Stimulated activated CD4-positive, alpha-beta T cell treated with anti-CD3 and anti-CD28 coated beads, TNF-alpha, amount 100 ng/mL, for 48 hours (primary cell): ENCODE data around the gene RBBP8.
"Not testable (repeated sequence)": the region's sequence is repeated elsewhere in the genome, so short reads cannot be mapped to it uniquely, and the experiment has no call there.

ENCODE experiments used
- DNase-seq, 3 donors: peaks; one replicate each; pipeline ENCODE4 v3.0.0-alpha.2; 2020; ENCODE audit warnings: low read depth in 3 of 3

Gene RBBP8

DNA sequence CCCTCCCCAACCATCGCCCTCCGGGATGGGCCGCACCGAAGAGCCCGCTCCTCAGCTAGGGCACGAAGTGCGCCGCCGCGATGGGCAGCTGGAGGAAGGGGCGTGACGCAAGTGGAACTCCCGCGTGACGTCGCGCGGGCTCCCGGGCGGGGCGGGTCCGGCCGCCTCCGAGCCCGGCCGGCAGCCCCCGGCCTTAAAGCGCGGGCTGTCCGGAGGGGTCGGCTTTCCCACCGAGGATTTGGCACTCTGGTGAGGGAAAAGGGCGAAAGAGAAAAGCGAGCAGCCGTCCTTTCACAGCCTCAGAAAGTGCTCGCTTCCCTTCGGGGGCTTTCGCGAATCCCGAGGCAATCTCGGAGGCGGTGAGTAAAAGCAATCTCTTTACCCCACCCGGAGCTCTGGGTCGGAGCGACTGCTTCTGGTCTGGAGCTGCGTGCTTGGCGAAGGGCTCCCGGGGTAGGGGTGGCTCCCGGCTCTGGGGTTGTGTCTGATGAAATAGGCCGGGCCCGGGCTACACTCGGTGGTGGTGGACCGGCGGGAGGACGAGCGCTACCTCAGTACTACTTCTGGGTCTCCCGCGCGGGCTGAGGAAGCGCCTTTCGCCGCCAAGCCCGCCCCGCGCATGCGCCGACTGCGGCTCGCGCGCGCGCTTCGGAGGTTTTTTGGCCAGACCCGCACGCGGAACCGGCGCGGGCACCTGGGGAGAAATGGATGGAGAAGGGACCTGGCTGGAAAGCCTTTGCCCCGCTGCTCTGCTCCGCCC, at the start of gene RBBP8:
RBBP8 (plus strand) TSS at position 123 of the 760 bp plus-strand sequence. CDS start 3,524 bp downstream, outside the sequence.
- DNase-seq: peak; percentile 61 to 75 (median 71)

- DNase-seq: no peak
Observed at GRCh38 chr18:22883827-22884226, 49.3 kb upstream of the RBBP8 start.

- DNase-seq: not testable (repeated sequence)
Observed at GRCh38 chr18:22885694-22886093, 47.4 kb upstream of the RBBP8 start.

GRCh38 chr18:22899421-22899820, 33.7 kb upstream of the RBBP8 start:
- no peak for DNase-seq

GRCh38 chr18:22900558-22901238, 32.4 kb upstream of the RBBP8 start:
- DNase-seq: no peak

DNA sequence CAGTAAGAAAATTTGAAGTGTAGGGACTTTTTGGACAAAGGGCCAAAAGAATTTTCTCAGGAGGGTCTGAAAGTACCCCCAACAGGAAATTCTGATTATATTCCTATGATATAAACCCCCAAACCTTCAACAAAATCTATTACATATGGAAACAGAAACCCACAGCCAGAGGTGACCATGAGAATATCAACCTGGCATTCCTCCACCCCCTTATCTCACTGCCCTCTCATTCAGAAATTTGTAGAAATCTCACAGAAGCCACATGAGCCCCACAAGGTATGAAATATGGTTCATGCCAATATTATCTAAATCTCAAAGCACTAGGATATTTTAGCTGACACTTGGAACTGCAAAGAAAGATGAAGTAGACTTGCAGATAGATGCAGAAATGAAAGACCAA, 31.0 kb upstream of the RBBP8 start:
- DNase-seq: no peak

- not testable (repeated sequence) for DNase-seq
Observed at GRCh38 chr18:22903248-22903647, 29.9 kb upstream of the RBBP8 start.

DNA sequence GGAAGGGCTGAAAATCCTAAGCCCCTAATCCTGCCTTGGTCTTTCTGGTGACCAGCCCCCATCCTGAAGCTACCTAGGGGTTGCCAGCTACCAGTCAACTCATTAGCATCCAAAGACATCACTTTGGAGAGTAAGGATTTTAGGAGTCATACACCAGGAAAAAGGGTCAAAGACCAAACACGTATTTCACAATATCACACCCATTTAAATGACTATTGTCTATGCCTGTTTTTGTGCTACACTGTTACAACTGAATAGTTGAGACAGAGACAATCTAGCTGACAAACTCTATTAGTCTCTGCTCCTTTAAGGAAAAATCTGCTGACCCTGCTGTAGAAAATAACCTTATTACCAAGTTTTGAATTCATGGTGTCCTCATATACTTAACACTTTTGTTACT, 21.0 kb upstream of the RBBP8 start:
- DNase-seq: no peak

DNA sequence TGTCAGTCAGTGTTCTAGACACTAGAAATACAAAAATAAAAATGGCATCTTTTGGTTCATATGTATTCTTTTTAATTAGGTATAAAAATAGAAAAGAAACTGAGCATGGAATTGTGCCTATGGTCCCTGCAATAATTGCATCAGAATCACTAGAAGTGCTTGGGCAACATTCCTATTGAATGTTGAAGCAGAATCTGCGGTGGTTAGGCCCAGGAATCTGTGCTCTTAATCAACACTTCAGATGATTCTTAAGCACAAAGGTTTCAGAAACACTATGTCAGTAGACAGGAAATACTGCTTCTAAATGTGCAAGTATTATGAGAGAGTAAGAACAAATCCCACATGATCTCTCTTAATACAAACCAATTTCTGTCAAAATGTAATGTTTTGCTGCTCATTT, 20.3 kb upstream of the RBBP8 start:
- no peak for DNase-seq

- DNase-seq: no peak
Observed at GRCh38 chr18:22913861-22914260, 19.3 kb upstream of the RBBP8 start.

DNA sequence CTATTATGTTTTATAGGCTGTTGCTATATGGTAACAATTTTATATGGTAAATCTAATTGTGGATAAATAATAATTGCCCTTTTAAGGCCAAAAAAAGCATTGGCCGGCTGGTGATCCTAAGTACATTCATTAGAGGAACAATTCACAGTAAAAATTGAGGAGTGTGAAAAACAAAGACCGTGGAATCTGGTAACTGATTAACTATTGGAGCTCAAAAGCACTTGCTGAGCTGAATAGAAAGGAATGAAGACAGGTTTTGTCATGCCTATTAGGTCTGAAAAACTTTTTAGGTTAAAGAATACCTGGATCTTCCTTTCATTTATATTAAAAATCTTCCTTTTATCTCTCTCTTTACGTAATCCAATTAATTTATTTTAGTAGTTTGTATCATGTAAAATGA, 18.5 kb upstream of the RBBP8 start:
- no peak for DNase-seq

DNA sequence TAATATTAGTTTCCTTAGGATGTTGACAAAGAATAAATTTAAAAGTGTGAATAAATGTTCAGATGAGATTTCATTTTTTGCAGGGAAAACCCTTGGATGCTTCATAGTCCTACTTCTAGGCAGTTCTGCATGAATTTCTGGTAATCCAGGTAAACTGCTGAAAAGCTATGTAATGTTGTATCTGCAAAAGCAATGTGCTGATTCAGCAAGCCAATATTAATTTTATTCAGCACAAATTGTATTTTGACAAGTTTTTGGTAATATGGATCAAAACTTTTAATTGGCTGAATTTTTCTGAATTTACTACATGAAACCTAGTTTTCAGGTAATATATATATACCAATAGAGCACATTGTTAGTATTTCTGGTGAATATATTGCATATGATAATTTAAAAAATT, 17.8 kb upstream of the RBBP8 start:
- DNase-seq: no peak

DNA sequence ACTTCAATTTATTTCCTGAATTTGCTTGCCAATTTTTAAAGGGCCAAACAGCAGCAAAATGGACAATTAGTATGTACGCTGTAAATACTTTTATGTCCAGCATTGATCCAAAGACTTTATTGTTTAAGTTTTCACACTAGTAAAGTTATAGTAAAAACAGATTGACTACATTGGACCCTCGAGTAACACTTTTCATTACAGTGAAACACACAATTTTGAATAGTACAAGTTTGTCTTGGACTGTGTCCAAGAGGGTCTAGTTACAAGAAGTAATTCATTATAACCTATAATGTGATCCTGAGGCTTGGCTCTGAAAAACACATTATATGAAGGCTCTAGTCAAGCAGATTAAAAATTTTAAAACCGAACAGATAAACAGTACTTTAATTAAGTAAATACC, 11.4 kb upstream of the RBBP8 start:
- DNase-seq: no peak

- no peak for DNase-seq
Observed at GRCh38 chr18:22924589-22924988, 8.5 kb upstream of the RBBP8 start.

GRCh38 chr18:22926454-22926853, 6.7 kb upstream of the RBBP8 start:
- no peak for DNase-seq

- no peak for DNase-seq
Observed at GRCh38 chr18:22928339-22928738, 4.8 kb upstream of the RBBP8 start.

DNA sequence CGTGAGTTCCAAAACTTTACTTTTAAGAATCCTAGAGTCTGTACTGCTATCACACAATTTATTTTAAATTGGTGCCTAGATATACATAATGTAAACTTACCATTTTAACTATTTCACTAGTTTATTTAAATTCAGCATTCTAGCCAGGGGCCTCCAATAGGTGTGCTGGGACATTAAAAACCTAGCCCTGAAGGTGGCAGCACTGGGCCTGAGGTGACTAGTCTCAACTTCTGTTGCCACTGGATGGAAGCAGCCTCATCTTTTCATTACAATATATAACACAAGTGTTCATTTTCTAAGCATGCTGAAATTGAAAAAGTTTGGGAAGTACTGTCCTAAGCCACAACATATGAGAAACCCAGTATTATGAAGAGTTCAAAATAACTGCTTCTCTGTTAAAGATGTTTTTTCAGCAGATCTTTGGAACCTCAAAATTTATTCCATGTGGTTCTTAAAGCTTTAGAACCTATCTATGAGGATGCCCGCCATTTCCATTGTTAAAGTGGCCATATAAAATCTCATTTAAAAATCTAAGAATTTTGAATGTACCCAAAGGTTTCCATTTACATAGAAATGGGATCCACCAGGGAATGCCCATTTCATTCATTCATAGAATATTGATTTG, 2.9 kb upstream of the RBBP8 start:
- DNase-seq: peak; percentile 57 to 78 (median 64)

DNA sequence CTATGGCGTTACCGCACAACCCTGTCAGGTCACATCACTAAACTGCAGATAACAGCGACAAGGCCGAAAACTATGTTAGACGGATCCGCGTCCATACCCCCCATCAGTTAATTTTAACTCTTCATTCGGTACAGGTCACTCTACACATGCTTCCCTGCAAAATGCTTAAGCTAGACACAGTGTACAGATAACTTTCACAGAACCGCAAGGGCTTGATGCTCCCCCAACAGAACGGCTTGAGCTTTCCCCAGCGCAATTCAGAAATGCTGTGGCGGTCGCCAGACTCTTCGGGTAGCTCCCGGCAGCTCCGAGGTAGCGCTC, 283 bp upstream of the RBBP8 start:
- no peak for DNase-seq

GRCh38 chr18:22933966-22934423, 867 bp downstream of the RBBP8 start:
- DNase-seq: no peak

GRCh38 chr18:22934789-22935188, 1.7 kb downstream of the RBBP8 start:
- no peak for DNase-seq

- DNase-seq: no peak
Observed at GRCh38 chr18:22935431-22935830, 2.3 kb downstream of the RBBP8 start.

- DNase-seq: no peak
Observed at GRCh38 chr18:22936515-22936914, 3.4 kb downstream of the RBBP8 start.

GRCh38 chr18:22939649-22940048, 6.5 kb downstream of the RBBP8 start:
- DNase-seq: no peak
